HCT116 (cell line): ENCODE measurements around the gene PLEKHA6.

Experiments
- CBX3 ChIP-seq: IDR thresholded peaks from 2 replicates; pipeline ENCODE4 v1.6.1; 2012; ENCODE audit warnings: low read depth
- EGR1 ChIP-seq: IDR thresholded peaks from 2 replicates; pipeline ENCODE4 v1.6.1; 2012; ENCODE audit warnings: low read depth
- EZH2 ChIP-seq: fragments of 200-600 bp; sonication (generic); IDR thresholded peaks from 2 replicates; pipeline ENCODE4 v1.6.1; 2017; ENCODE audit warnings: antibody characterized with exemption, mixed run types
- EZH2phosphoT487 ChIP-seq: fragments of 200-600 bp; IDR thresholded peaks from 2 replicates; pipeline ENCODE4 v1.6.1; 2018; ENCODE audit warnings: antibody characterized with exemption, borderline replicate concordance
- FOSL1 ChIP-seq: IDR thresholded peaks from 2 replicates; pipeline ENCODE4 v1.6.1; 2012; ENCODE audit warnings: low read depth
- POLR2A ChIP-seq: IDR thresholded peaks from 2 replicates; pipeline ENCODE4 v1.7.0; 2011; ENCODE audit warnings: borderline replicate concordance; ENCODE audit not compliant: insufficient read depth, insufficient read length; ENCODE audit errors: extremely low read depth
- POLR2AphosphoS5 ChIP-seq: IDR thresholded peaks from 2 replicates; pipeline ENCODE4 v1.6.1; 2011; ENCODE audit warnings: mild to moderate bottlenecking, low read depth, low read length, moderate library complexity
- RAD21 ChIP-seq: IDR thresholded peaks from 2 replicates; pipeline ENCODE4 v1.6.1; 2012; ENCODE audit warnings: low read depth, mild to moderate bottlenecking
- SP1 ChIP-seq: IDR thresholded peaks from 2 replicates; pipeline ENCODE4 v1.6.1; 2012; ENCODE audit warnings: low read depth
- YY1 ChIP-seq: IDR thresholded peaks from 2 replicates; pipeline ENCODE4 v1.6.1; 2011; ENCODE audit warnings: low read length, low read depth, moderate library complexity, mild to moderate bottlenecking; ENCODE audit not compliant: insufficient replicate concordance; ENCODE audit errors: extremely low read depth
- ZNF274 ChIP-seq: fragments of 200-500 bp; sonication (Bioruptor generic); IDR thresholded peaks from 2 replicates; pipeline ENCODE4 v1.6.1; 2014; ENCODE audit warnings: mild to moderate bottlenecking, low read depth, low read length, inconsistent platforms
- TF ChIP-seq, protein P1 (sequence below), 3 experiments: fragments of 200-600 bp in 1 of 3; sonication (generic) in 1 of 3; IDR thresholded peaks in 2 of 3; conservative IDR thresholded peaks in 1 of 3; 2 replicates each; pipeline ENCODE4 v1.5.1; 2012 to 2017; ENCODE audit warnings: low read depth in 2 of 3, low read length in 2 of 3, antibody characterized with exemption in 1 of 3, borderline replicate concordance in 1 of 3, control low read depth in 1 of 3, mild to moderate bottlenecking in 1 of 3, mixed read lengths in 1 of 3, mixed run types in 1 of 3, moderate library complexity in 1 of 3; ENCODE audit not compliant: insufficient read depth in 1 of 3
- TF ChIP-seq, protein P2 (sequence below): IDR thresholded peaks from 2 replicates; pipeline ENCODE4 v1.6.1; 2012
- TF ChIP-seq, protein P3 (sequence below): IDR thresholded peaks from 2 replicates; pipeline ENCODE4 v1.6.1; 2012; ENCODE audit warnings: low read depth

DNA sequence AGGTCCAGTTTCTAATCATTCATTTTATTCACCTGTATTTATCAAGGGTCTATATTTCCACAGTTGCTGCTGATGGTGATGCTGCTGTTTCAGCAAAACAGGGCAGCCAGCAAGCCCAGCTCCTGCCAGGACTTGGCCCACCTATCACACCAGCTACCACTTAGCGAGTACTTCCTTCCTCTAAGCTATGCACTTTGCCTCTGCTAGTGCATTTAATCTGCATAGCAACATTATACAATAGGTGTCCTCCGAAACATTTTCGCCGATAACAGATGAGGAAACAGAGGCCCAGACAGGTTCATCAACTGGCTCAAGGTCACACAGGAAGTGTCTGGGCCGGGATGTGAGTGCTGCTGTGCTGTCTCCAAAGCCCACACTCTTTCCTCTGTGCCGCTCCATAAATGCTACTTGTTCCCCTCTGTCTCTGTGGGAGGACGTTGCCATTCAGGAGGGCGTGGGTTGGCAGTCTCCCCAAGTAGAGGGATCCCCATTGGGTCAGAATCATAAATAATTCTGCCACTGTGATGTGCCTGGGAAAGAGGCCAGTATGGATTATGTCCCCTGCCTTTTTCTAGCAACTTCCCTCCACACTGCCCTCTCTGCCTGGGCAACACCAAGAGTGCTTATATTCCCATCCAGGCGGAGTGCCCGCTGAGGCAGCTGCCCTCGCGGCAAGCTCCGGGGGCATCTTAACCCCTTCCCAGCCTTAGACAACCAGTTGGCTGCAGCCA lies 9.4 kb upstream of the PLEKHA6 start:
- TF ChIP-seq, protein P1, sequence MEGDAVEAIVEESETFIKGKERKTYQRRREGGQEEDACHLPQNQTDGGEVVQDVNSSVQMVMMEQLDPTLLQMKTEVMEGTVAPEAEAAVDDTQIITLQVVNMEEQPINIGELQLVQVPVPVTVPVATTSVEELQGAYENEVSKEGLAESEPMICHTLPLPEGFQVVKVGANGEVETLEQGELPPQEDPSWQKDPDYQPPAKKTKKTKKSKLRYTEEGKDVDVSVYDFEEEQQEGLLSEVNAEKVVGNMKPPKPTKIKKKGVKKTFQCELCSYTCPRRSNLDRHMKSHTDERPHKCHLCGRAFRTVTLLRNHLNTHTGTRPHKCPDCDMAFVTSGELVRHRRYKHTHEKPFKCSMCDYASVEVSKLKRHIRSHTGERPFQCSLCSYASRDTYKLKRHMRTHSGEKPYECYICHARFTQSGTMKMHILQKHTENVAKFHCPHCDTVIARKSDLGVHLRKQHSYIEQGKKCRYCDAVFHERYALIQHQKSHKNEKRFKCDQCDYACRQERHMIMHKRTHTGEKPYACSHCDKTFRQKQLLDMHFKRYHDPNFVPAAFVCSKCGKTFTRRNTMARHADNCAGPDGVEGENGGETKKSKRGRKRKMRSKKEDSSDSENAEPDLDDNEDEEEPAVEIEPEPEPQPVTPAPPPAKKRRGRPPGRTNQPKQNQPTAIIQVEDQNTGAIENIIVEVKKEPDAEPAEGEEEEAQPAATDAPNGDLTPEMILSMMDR (IDR thresholded peaks at IDR 0.05 in 2 of 3, conservative IDR thresholded peaks at IDR 0.05 in 1 of 3; ENCODE audit: borderline replicate concordance in 1 of 3, insufficient read depth in 1 of 3, low read depth in 2 of 3, low read length in 2 of 3) = no peak
- TF ChIP-seq EZH2 = no peak
- no peak for TF ChIP-seq CBX3
- TF ChIP-seq POLR2AphosphoS5 = no peak
- TF ChIP-seq, protein P2, sequence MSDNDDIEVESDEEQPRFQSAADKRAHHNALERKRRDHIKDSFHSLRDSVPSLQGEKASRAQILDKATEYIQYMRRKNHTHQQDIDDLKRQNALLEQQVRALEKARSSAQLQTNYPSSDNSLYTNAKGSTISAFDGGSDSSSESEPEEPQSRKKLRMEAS = no peak
- TF ChIP-seq, protein P3, sequence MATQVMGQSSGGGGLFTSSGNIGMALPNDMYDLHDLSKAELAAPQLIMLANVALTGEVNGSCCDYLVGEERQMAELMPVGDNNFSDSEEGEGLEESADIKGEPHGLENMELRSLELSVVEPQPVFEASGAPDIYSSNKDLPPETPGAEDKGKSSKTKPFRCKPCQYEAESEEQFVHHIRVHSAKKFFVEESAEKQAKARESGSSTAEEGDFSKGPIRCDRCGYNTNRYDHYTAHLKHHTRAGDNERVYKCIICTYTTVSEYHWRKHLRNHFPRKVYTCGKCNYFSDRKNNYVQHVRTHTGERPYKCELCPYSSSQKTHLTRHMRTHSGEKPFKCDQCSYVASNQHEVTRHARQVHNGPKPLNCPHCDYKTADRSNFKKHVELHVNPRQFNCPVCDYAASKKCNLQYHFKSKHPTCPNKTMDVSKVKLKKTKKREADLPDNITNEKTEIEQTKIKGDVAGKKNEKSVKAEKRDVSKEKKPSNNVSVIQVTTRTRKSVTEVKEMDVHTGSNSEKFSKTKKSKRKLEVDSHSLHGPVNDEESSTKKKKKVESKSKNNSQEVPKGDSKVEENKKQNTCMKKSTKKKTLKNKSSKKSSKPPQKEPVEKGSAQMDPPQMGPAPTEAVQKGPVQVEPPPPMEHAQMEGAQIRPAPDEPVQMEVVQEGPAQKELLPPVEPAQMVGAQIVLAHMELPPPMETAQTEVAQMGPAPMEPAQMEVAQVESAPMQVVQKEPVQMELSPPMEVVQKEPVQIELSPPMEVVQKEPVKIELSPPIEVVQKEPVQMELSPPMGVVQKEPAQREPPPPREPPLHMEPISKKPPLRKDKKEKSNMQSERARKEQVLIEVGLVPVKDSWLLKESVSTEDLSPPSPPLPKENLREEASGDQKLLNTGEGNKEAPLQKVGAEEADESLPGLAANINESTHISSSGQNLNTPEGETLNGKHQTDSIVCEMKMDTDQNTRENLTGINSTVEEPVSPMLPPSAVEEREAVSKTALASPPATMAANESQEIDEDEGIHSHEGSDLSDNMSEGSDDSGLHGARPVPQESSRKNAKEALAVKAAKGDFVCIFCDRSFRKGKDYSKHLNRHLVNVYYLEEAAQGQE = no peak
- TF ChIP-seq POLR2A = no peak
- no peak for TF ChIP-seq SP1
- no peak for TF ChIP-seq EZH2phosphoT487
- no peak for TF ChIP-seq ZNF274
- no peak for TF ChIP-seq YY1
- TF ChIP-seq FOSL1 = no peak
- TF ChIP-seq EGR1 = no peak
- TF ChIP-seq RAD21 = no peak
